ENCODE measurements around the gene ZFYVE28.

Gene ZFYVE28

GRCh38 chr4:2393353-2394270 lies 24.8 kb downstream of the ZFYVE28 start:
- ChIA-PET POLR2A (no interaction called here), CTCF (interaction anchor here (0.7 to 1.1 kb wide), 4 partner anchors 22 to 334 kb away, joined by 3 to 4 read pairs (median 3); no protein-coding TSS in a partner anchor)
- TF ChIP-seq SP1 (IDR thresholded peaks at IDR 0.05) (no peak), CTBP1 (IDR thresholded peaks at IDR 0.05; ENCODE audit: borderline replicate concordance) (no peak), FOXA1 (IDR thresholded peaks at IDR 0.05) (no peak), LEF1 (IDR thresholded peaks at IDR 0.05; ENCODE audit: borderline replicate concordance) (no peak), ELF4 (IDR thresholded peaks at IDR 0.05) (no peak), TARDBP (IDR thresholded peaks at IDR 0.05) (no peak), ZNF384 (IDR thresholded peaks at IDR 0.05) (no peak), NFRKB (IDR thresholded peaks at IDR 0.05) (no peak), ARNT (IDR thresholded peaks at IDR 0.05) (no peak), BHLHE40 (IDR thresholded peaks at IDR 0.05; ENCODE audit: borderline replicate concordance) (no peak), SUZ12 (IDR thresholded peaks at IDR 0.05) (no peak), FOXK2 (IDR thresholded peaks at IDR 0.05) (no peak), HDGF (IDR thresholded peaks at IDR 0.05; ENCODE audit: borderline replicate concordance) (no peak), PKNOX1 (IDR thresholded peaks at IDR 0.05) (no peak), L3MBTL2 (conservative IDR thresholded peaks at IDR 0.05) (no peak), FOXM1 (IDR thresholded peaks at IDR 0.05; ENCODE audit: borderline replicate concordance) (no peak)
- no peak for DNase-seq (ENCODE audit: extremely low spot score)

GRCh38 chr4:2390784-2391421 lies 27.5 kb downstream of the ZFYVE28 start:
- ChIA-PET CTCF (no interaction called here), POLR2A (no interaction called here)
- DNase-seq (ENCODE audit: extremely low spot score): no peak
- TF ChIP-seq FOXM1 (IDR thresholded peaks at IDR 0.05; ENCODE audit: borderline replicate concordance) (no peak), HDGF (IDR thresholded peaks at IDR 0.05; ENCODE audit: borderline replicate concordance) (no peak), ARNT (IDR thresholded peaks at IDR 0.05) (no peak)

GRCh38 chr4:2390146-2390545 lies 28.3 kb downstream of the ZFYVE28 start:
- POLR2A ChIA-PET: no interaction called here
- DNase-seq (ENCODE audit: extremely low spot score): no peak
- TF ChIP-seq ELF4 (IDR thresholded peaks at IDR 0.05): no peak
- no peak for TF ChIP-seq PKNOX1 (IDR thresholded peaks at IDR 0.05)
- no peak for TF ChIP-seq ZNF384 (IDR thresholded peaks at IDR 0.05)
- no peak for TF ChIP-seq BHLHE40 (IDR thresholded peaks at IDR 0.05; ENCODE audit: borderline replicate concordance)
- TF ChIP-seq CTBP1 (IDR thresholded peaks at IDR 0.05; ENCODE audit: borderline replicate concordance): no peak
- no peak for TF ChIP-seq HDGF (IDR thresholded peaks at IDR 0.05; ENCODE audit: borderline replicate concordance)
- TF ChIP-seq L3MBTL2 (conservative IDR thresholded peaks at IDR 0.05): no peak
- TF ChIP-seq FOXK2 (IDR thresholded peaks at IDR 0.05): no peak
- TF ChIP-seq FOXA1 (IDR thresholded peaks at IDR 0.05): no peak
- no peak for TF ChIP-seq TARDBP (IDR thresholded peaks at IDR 0.05)
- TF ChIP-seq FOXM1 (IDR thresholded peaks at IDR 0.05; ENCODE audit: borderline replicate concordance): no peak
- TF ChIP-seq SUZ12 (IDR thresholded peaks at IDR 0.05): no peak
- TF ChIP-seq SP1 (IDR thresholded peaks at IDR 0.05): no peak
- no peak for TF ChIP-seq NFRKB (IDR thresholded peaks at IDR 0.05)
- no peak for TF ChIP-seq LEF1 (IDR thresholded peaks at IDR 0.05; ENCODE audit: borderline replicate concordance)
- no peak for TF ChIP-seq ARNT (IDR thresholded peaks at IDR 0.05)
- CTCF ChIA-PET: interaction anchor here (0.5 kb wide), 1 partner anchor 14 kb away, joined by 4 read pairs; no protein-coding TSS in a partner anchor

GRCh38 chr4:2389691-2390090 lies 28.8 kb downstream of the ZFYVE28 start:
- POLR2A ChIA-PET: no interaction called here
- CTCF ChIA-PET: no interaction called here
- no peak for DNase-seq (ENCODE audit: extremely low spot score)
- TF ChIP-seq SP1 (IDR thresholded peaks at IDR 0.05): no peak
- TF ChIP-seq ARNT (IDR thresholded peaks at IDR 0.05): no peak
- no peak for TF ChIP-seq PKNOX1 (IDR thresholded peaks at IDR 0.05)
- no peak for TF ChIP-seq LEF1 (IDR thresholded peaks at IDR 0.05; ENCODE audit: borderline replicate concordance)
- no peak for TF ChIP-seq SUZ12 (IDR thresholded peaks at IDR 0.05)
- TF ChIP-seq FOXM1 (IDR thresholded peaks at IDR 0.05; ENCODE audit: borderline replicate concordance): no peak

GRCh38 chr4:2388429-2389182 lies 29.8 kb downstream of the ZFYVE28 start:
- POLR2A ChIA-PET: no interaction called here
- no peak for DNase-seq (ENCODE audit: extremely low spot score)
- CTCF ChIA-PET: no interaction called here
- no peak for TF ChIP-seq L3MBTL2 (conservative IDR thresholded peaks at IDR 0.05)
- no peak for TF ChIP-seq FOXM1 (IDR thresholded peaks at IDR 0.05; ENCODE audit: borderline replicate concordance)
- no peak for TF ChIP-seq ARNT (IDR thresholded peaks at IDR 0.05)
- no peak for TF ChIP-seq FOXK2 (IDR thresholded peaks at IDR 0.05)
- TF ChIP-seq PKNOX1 (IDR thresholded peaks at IDR 0.05): no peak
- TF ChIP-seq ELF4 (IDR thresholded peaks at IDR 0.05): no peak
- TF ChIP-seq ZNF384 (IDR thresholded peaks at IDR 0.05): no peak
- TF ChIP-seq NFRKB (IDR thresholded peaks at IDR 0.05): no peak

Data from HEK293T (cell line).